Measurements from ENCODE around the gene DTX3L.

GRCh38 chr3:122559906-122560305, 4.2 kb upstream of the DTX3L start:
- TF ChIP-seq EZH2 (conservative IDR thresholded peaks at IDR 0.05; ENCODE audit: low read depth, low read length) (no peak), BATF2 (CRISPR knock-in tag; IDR thresholded peaks at IDR 0.05) (no peak), RXRA (CRISPR knock-in tag; IDR thresholded peaks at IDR 0.05) (no peak), CREB1 (IDR thresholded peaks at IDR 0.05) (no peak), CREB1 (CRISPR knock-in tag; IDR thresholded peaks at IDR 0.05) (no peak)

Measured in HepG2 (cell line).